Skeletal muscle tissue (tissue), 4 donors: ENCODE results near the gene SIGLEC7. TPM values are rescaled to one million over a fixed set of nuclear protein-coding genes. Genes with fewer than 3 reads are reported as not detected.
"Not testable (repeated sequence)": the region's sequence is repeated elsewhere in the genome, so short reads cannot be mapped to it uniquely, and the experiment has no call there.

Source experiments
- H3K27ac ChIP-seq: one replicate; pipeline ENCODE4 v1.7.0; 2013; ENCODE audit warnings: mild to moderate bottlenecking, low read depth, low read length, inconsistent platforms
- H3K27me3 ChIP-seq, 3 donors: one replicate each; pipeline ENCODE4 v1.7.0; 2013; ENCODE audit warnings: low read length in 3 of 3; ENCODE audit not compliant: control insufficient read depth in 3 of 3, insufficient read depth in 3 of 3
- H3K36me3 ChIP-seq, 3 donors: one replicate each; pipeline ENCODE4 v1.7.0; 2013; ENCODE audit warnings: low read length in 3 of 3; ENCODE audit not compliant: control insufficient read depth in 3 of 3, insufficient read depth in 3 of 3
- H3K4me1 ChIP-seq, 3 donors: one replicate each; pipeline ENCODE4 v1.7.0; 2013; ENCODE audit warnings: low read length in 3 of 3, mild to moderate bottlenecking in 3 of 3; ENCODE audit not compliant: control insufficient read depth in 3 of 3, insufficient read depth in 3 of 3
- H3K4me3 ChIP-seq, 3 donors: one replicate each; pipeline ENCODE4 v1.7.0; 2013; ENCODE audit warnings: low read length in 3 of 3
- H3K9ac ChIP-seq, 3 donors: one replicate each; pipeline ENCODE4 v1.7.0; 2013; ENCODE audit warnings: low read length in 3 of 3, mild to moderate bottlenecking in 3 of 3, moderate library complexity in 2 of 3, low read depth in 1 of 3
- H3K9me3 ChIP-seq, 3 donors: one replicate each; pipeline ENCODE4 v1.7.0; 2013; ENCODE audit warnings: low read length in 3 of 3; ENCODE audit not compliant: control insufficient read depth in 3 of 3
- total RNA-seq: library from RNA; depleted of rRNA; stranded (reverse); fragments of >200 nt; gene quantifications from one replicate; pipeline ENCODE4 v1.2.3, GENCODE V29; 2014
- donor health status: Osteomylitis.

The SIGLEC7 gene
- total RNA-seq, 1 donor from 2014 or later: 0.52 TPM

DNA sequence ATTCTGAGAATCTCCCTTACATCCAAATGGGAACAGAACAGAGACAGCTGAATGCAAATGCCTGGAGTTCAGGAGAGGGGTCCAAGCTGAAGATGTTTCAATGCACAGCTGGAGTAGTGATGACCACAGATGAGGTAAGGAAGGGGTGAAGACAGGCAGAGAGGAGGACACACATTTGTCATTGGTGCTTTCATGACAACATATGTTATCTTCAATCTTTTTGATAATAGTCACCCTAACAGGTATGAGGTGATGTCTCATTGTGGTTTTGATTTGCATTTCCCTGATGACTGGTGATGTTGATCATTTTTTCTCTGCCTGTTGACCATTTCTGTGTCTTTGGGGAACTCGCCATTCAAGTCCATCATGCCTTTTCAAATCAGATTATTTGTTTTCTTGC, 19.2 kb downstream of the SIGLEC7 start:
- H3K27me3 ChIP-seq: peaks cover 0 to 5% (median 2%) of the 10 kb centered on the region in 3 donors
- H3K4me1 ChIP-seq: no peaks in the 10 kb centered on the region
- H3K4me3 ChIP-seq: no peak overlapping the region
- no peak overlapping the region for H3K27ac ChIP-seq
- H3K9ac ChIP-seq: no peak overlapping the region
- no peaks in the 10 kb centered on the region for H3K36me3 ChIP-seq
- no peaks in the 10 kb centered on the region for H3K9me3 ChIP-seq

- Histone ChIP-seq H3K4me1 (no peaks in the 10 kb centered on the region), H3K4me3 (no peak overlapping the region), H3K27ac (no peak overlapping the region), H3K27me3 (peaks cover 0 to 5% (median 2%) of the 10 kb centered on the region in 3 donors), H3K9me3 (no peaks in the 10 kb centered on the region), H3K9ac (no peak overlapping the region), H3K36me3 (no peaks in the 10 kb centered on the region)
Observed at GRCh38 chr19:51161867-51162496, 19.9 kb downstream of the SIGLEC7 start.

GRCh38 chr19:51163257-51163656, 21.2 kb downstream of the SIGLEC7 start:
- Histone ChIP-seq H3K4me3 (no peak overlapping the region), H3K36me3 (no peaks in the 10 kb centered on the region), H3K27me3 (peaks cover 3% of the 10 kb centered on the region in 3 donors)

GRCh38 chr19:51164215-51164614, 22.1 kb downstream of the SIGLEC7 start:
- Histone ChIP-seq H3K4me1 (no peaks in the 10 kb centered on the region), H3K27ac (no peak overlapping the region), H3K4me3 (no peak overlapping the region), H3K9me3 (no peaks in the 10 kb centered on the region), H3K27me3 (peaks cover 3 to 6% (median 3%) of the 10 kb centered on the region in 3 donors), H3K36me3 (no peaks in the 10 kb centered on the region), H3K9ac (no peak overlapping the region)

More at GRCh38 chr19:51163257-51163656, 21.2 kb downstream of the SIGLEC7 start:
- Histone ChIP-seq H3K27ac (no peak overlapping the region), H3K9me3 (no peaks in the 10 kb centered on the region), H3K9ac (no peak overlapping the region), H3K4me1 (no peaks in the 10 kb centered on the region)

DNA sequence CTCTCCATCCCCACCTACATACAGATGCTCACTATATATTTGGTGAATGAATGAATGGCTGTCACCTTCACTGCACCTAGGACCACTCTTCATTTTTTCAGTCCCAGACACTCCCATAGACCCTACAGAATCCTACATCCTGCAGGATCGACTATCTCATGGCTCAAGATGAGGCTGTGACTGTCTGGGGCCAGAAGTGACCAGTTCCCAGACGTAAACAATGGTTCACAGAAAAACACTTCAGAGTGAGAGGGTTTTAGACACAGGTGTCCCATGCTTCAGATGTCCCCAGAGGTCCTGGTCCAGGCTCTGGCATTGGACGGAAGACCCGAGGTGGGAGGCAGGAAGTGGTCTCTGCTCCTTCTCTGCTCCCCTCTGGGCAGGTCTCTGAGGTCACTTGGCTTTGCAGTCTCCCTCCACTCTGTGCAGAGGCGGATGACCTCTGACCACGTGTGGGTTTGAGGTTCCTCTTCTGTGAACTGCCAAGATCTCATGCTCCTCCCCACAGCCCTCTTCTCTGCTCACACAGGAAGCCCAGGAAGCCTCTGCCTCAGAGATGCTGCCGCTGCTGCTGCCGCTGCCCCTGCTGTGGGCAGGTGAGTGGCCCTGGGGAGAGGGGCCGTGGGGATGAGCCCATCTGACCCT, 24.9 kb downstream of the SIGLEC7 start:
- no peak overlapping the region for H3K27ac ChIP-seq
- peaks cover 4 to 8% (median 5%) of the 10 kb centered on the region in 3 donors for H3K27me3 ChIP-seq
- no peaks in the 10 kb centered on the region for H3K36me3 ChIP-seq
- H3K9me3 ChIP-seq: no peaks in the 10 kb centered on the region
- no peak overlapping the region for H3K9ac ChIP-seq
- no peaks in the 10 kb centered on the region for H3K4me1 ChIP-seq
- no peak overlapping the region for H3K4me3 ChIP-seq

DNA sequence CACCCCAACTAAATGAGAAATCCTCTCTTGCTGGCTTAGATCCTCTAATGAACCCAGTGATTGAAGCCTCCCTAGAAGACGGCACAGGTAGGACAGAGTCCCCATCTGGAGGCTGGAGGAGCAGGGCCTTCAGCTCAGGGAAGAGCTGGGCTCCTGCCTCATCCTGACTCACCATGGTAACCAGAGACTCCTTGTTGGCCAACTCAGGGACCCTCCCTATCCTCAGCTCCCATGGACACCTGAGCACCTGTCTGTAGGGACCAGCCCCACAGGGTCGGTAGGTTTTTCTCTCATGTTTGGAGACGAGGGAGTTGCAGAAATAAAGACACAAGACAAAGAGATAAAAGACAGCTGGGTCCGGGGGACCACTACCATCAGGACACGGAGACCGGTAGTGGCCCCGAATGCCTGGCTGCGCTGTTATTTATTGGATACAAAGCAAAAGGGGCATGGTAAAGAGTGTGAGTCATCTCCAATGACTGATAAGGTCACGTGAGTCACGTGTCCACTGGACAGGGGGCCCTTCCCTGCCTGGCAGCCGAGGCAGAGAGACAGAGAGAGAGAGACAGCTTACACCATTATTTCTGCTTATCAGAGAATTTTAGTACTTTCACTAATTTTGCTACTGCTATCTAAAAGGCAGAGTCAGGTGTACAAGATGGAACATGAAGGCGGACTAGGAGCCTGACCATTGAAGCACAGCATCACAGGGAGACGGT, 26.6 kb downstream of the SIGLEC7 start:
- no peaks in the 10 kb centered on the region for H3K4me1 ChIP-seq
- no peaks in the 10 kb centered on the region for H3K36me3 ChIP-seq
- no peak overlapping the region for H3K4me3 ChIP-seq
- H3K9me3 ChIP-seq: no peaks in the 10 kb centered on the region
- H3K27me3 ChIP-seq: peaks cover 8 to 14% (median 9%) of the 10 kb centered on the region in 3 donors
- H3K9ac ChIP-seq: no peak overlapping the region
- no peak overlapping the region for H3K27ac ChIP-seq

DNA sequence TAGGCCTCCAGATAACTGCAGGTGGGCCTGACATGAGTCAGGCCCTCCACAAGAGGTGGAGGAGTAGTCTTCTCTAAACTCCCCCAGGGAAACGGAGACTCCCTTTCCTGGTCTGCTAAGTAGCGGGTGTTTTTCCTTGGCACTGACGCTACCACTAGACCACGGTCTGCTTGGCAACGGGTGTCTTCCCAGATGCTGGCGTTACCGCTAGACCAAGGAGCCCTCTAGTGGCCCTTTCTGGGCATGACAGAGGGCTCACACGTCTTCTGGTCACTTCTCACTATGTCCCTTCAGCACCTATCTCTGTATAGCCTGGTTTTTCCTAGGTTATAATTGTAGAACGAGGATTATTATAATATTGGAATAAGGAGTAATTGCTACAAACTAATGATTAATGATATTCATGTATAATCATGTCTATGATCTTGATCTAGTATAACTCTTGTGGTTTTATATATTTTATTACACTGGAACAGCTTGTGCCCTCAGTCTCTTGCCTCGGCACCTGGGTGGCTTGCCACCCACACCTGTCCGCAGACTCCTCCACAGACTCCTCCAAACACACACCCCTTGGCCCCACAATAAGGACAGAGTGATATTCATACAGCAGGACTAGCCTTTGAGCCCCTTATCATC, 27.3 kb downstream of the SIGLEC7 start:
- H3K4me1 ChIP-seq, H3K27ac ChIP-seq, H3K9me3 ChIP-seq, H3K36me3 ChIP-seq, H3K9ac ChIP-seq, H3K4me3 ChIP-seq: not testable (repeated sequence)
- H3K27me3 ChIP-seq: peaks cover 8 to 17% (median 9%) of the 10 kb centered on the region in 3 donors

DNA sequence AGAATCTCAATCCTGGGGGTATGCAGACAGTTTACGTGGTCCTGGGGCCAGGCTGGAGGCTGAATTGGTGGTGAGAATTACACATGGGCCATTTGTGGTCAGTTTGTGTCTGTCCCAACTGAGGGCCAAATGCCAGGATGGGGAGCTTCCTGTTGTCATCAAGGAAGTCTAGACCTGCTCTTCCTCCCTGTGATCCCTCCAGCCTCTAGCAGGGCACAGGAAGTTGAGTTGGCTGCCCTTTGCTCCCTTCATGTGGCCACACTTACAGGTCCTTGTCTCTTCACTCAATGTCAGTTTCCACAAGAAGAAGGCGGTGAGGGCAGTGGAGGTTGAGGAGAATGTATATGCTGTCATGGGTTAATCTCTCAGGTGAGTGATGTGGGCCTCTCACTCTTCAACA, 30.1 kb downstream of the SIGLEC7 start:
- H3K4me3 ChIP-seq: no peak overlapping the region
- peaks cover 8 to 17% (median 9%) of the 10 kb centered on the region in 3 donors for H3K27me3 ChIP-seq
- no peaks in the 10 kb centered on the region for H3K36me3 ChIP-seq
- no peaks in the 10 kb centered on the region for H3K4me1 ChIP-seq
- H3K9me3 ChIP-seq: no peaks in the 10 kb centered on the region
- no peak overlapping the region for H3K27ac ChIP-seq
- H3K9ac ChIP-seq: no peak overlapping the region

DNA sequence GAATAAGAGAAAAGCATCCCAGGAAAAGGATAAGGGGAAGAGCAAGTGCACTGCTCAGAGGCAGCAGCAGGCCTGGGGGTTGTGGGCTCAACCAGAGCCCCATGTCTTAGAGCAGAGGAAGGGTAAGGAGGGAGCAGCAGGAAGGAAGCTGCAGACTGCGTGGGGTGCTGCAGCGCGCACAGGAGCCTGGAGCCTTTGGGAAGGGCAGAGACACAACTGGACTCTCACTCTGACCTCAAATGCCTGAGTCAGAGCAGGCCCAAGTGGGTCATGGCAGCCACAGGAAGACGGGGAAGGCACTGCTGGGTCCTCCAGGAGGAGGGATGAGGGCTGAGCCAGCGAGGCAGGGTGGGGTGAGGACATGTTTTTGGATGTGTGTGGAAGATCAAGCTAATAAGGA, 31.6 kb downstream of the SIGLEC7 start:
- Histone ChIP-seq H3K9ac (no peak overlapping the region), H3K4me1 (no peaks in the 10 kb centered on the region), H3K9me3 (no peaks in the 10 kb centered on the region), H3K36me3 (no peaks in the 10 kb centered on the region), H3K27ac (no peak overlapping the region), H3K27me3 (peaks cover 5 to 11% (median 6%) of the 10 kb centered on the region in 3 donors), H3K4me3 (no peak overlapping the region)

DNA sequence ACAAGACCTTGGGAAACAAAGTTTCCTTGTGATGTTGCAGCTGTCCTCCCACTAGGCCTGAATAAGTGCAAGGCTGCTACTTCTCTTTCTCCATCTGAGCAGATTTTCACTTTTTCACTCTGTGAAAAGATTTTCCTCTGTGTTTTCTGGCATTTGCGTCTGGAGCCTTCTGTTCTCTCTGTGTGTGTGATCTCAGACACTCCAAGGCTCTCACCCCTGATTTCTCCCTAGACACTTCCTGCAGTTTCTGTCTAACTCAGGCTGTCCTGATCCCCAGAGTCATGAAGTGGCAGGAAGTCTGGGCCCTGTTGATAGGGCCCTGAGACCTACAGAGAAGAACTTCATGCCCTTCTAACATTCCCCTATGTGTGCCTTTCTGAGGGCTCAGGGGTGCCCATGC, 37.2 kb downstream of the SIGLEC7 start:
- no peak overlapping the region for H3K9ac ChIP-seq
- H3K27me3 ChIP-seq: peaks cover 4 to 5% (median 4%) of the 10 kb centered on the region in 3 donors
- H3K9me3 ChIP-seq: no peaks in the 10 kb centered on the region
- no peaks in the 10 kb centered on the region for H3K4me1 ChIP-seq
- no peaks in the 10 kb centered on the region for H3K36me3 ChIP-seq
- H3K4me3 ChIP-seq: no peak overlapping the region
- H3K27ac ChIP-seq: no peak overlapping the region
